Activated CD8-positive, alpha-beta T cell treated with anti-CD3 and anti-CD28 coated beads, Interleukin-2, amount 10 ng/mL, durations not matched to agents 7 days and 5 days (primary cell): ENCODE measurements around the gene MAD1L1. TPM values are rescaled to one million over a fixed set of nuclear protein-coding genes. Genes with fewer than 3 reads are reported as not detected.
A peak's percentile ranks its signal among the peaks of the same experiment; 100 is the strongest.

Source experiments
- ATAC-seq: fragments of 150-1000 bp; cut with Tn5 transposase; one replicate; pipeline ENCODE4 v1.10.0; 2021; ENCODE audit warnings: moderate library complexity
- CTCF ChIA-PET: fragments of 350-600 bp; sonication (Branson Sonifier 250); formaldehyde crosslinking; loops from one replicate; lab custom pipeline; 2021; ENCODE audit warnings: antibody characterized with exemption; lab: Charles Lee
- POLR2A ChIA-PET: fragments of 350-600 bp; sonication (Branson Sonifier 250); formaldehyde crosslinking; loops from one replicate; lab custom pipeline; 2021; ENCODE audit warnings: antibody characterized with exemption; lab: Charles Lee
- DNase-seq: peaks from one replicate; pipeline ENCODE4 v3.0.0-alpha.2; 2020
- H3K27ac Mint-ChIP-seq: one replicate; pipeline ENCODE4 v1.8.0; 2021; ENCODE audit warnings: mild to moderate bottlenecking, mixed read lengths
- H3K27me3 Mint-ChIP-seq: one replicate; pipeline ENCODE4 v1.8.0; 2021; ENCODE audit warnings: low read depth, mixed read lengths
- H3K36me3 Mint-ChIP-seq: one replicate; pipeline ENCODE4 v1.8.0; 2021; ENCODE audit warnings: low read depth, mixed read lengths
- H3K4me1 Mint-ChIP-seq: one replicate; pipeline ENCODE4 v1.8.0; 2021; ENCODE audit warnings: low read depth, mixed read lengths
- H3K4me3 Mint-ChIP-seq: one replicate; pipeline ENCODE4 v1.8.0; 2021; ENCODE audit warnings: mild to moderate bottlenecking, mixed read lengths
- H3K9me3 Mint-ChIP-seq: one replicate; pipeline ENCODE4 v1.8.0; 2022; ENCODE audit warnings: mixed read lengths; ENCODE audit not compliant: insufficient read depth
- total RNA-seq, 2 experiments: library from RNA; stranded (reverse); gene quantifications; one replicate each; pipeline ENCODE4 v1.2.3, GENCODE V29; 2021

Gene MAD1L1
- total RNA-seq, 2 experiments from 2014 or later: 79.8 to 82.7 TPM

GRCh38 chr7:2032030-2032875 is 200.5 kb downstream of the MAD1L1 start:
- no peak for ATAC-seq
- H3K27me3 Mint-ChIP-seq: no peaks in the 10 kb centered on the region
- ChIA-PET CTCF (no interaction called here), POLR2A (no interaction called here)
- peaks cover 17% of the 10 kb centered on the region for H3K9me3 Mint-ChIP-seq
- H3K4me1 Mint-ChIP-seq: peaks cover 23% of the 10 kb centered on the region
- no peak overlapping the region for H3K27ac Mint-ChIP-seq
- DNase-seq: no peak
- H3K4me3 Mint-ChIP-seq: no peak overlapping the region
- peaks cover 18% of the 10 kb centered on the region for H3K36me3 Mint-ChIP-seq

- no peak overlapping the region for H3K27ac Mint-ChIP-seq
- peaks cover 16% of the 10 kb centered on the region for H3K4me1 Mint-ChIP-seq
- no peak for DNase-seq
- ATAC-seq: peak; percentile 23
- H3K27me3 Mint-ChIP-seq: no peaks in the 10 kb centered on the region
- H3K4me3 Mint-ChIP-seq: no peak overlapping the region
- ChIA-PET CTCF (interaction anchor here (1.3 to 1.4 kb wide), 2 partner anchors 9 to 10 kb away, joined by 3 to 4 read pairs; no protein-coding TSS in a partner anchor), POLR2A (no interaction called here)
- peaks cover 20% of the 10 kb centered on the region for H3K36me3 Mint-ChIP-seq
- peaks cover 24% of the 10 kb centered on the region for H3K9me3 Mint-ChIP-seq
Measured at GRCh38 chr7:2031451-2031845, 201.3 kb downstream of the MAD1L1 start.

DNA sequence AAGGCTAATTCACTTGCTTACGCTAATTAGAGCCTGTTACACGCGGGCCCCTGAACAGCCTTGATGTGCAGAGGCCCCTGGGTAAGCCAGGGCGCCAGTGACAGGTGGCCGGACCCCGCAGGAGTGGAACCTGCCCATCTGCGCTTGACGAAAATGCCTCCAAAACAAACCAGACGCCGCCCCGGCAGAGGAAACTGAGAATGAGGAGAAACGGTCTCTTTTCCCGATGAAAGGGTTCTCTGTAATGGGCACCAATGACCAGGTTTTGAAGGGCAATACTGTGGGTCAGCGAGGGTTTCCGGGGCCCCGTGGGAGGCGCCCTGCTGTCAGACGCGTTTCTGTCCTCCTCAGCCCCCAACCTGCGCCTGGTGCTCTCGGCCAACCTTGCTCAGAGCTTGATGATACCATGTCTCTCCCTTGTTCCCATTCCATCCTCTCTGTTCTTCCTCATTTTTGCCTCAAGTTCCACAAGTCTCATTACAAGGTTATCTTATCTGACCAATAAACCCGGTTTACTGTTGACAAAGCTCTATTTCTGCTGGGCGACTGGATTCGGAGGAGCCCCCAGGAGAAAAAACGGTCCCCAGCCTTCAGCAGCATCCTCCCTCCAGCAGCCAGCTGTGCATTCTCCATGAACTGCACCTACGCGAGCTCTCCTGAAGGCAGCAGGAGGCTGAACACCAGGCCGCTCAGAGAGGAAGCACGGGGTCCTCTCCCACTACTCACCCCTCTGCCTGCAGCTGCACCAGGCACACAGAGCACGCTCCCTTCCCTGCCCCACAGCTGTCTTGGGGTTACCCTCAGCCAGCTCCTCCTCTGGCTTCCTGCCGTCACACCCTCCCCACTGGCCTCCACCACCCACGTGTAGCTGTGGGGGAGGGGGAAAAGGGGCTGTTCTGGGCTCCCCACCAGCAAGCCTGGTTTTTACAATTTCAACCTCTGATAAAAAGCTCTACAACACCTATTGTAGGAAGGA is 202.0 kb downstream of the MAD1L1 start:
- H3K27ac Mint-ChIP-seq: peak overlapping the region; percentile 27
- H3K4me3 Mint-ChIP-seq: no peak overlapping the region
- ATAC-seq (peak; percentile 49), DNase-seq (peak; percentile 38)
- H3K36me3 Mint-ChIP-seq: peaks cover 25% of the 10 kb centered on the region
- H3K9me3 Mint-ChIP-seq: peaks cover 29% of the 10 kb centered on the region
- H3K27me3 Mint-ChIP-seq: no peaks in the 10 kb centered on the region
- ChIA-PET CTCF (interaction anchor here (1.3 to 1.4 kb wide), 2 partner anchors 9 to 10 kb away, joined by 3 to 4 read pairs; no protein-coding TSS in a partner anchor), POLR2A (interaction anchor here (0.5 kb wide), 1 partner anchor 279 kb away, joined by 3 read pairs; no protein-coding TSS in a partner anchor)
- peaks cover 16% of the 10 kb centered on the region for H3K4me1 Mint-ChIP-seq

DNA sequence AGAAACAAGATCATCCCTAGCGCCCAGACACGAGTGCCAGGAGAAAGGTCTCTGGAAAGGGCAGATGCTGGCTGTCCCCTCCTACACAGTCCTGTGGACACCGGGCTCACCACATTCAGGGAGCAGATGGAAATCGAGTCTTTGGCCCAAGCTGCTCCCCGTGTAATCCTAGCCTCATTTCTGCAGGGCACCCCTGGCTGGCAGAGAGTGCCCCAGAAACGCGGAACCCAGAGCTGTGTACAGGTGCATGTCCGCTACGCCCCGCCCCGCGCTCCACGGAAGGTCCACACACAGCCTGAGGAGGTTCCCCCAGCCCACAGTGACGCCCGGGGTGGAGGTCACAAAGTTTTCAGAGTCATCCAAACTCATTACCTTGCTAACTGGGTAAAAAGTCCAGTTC is 202.8 kb downstream of the MAD1L1 start:
- H3K4me3 Mint-ChIP-seq: no peak overlapping the region
- CTCF ChIA-PET: interaction anchor here (1.4 kb wide), 1 partner anchor 9 kb away, joined by 3 read pairs; no protein-coding TSS in a partner anchor
- H3K27me3 Mint-ChIP-seq: no peaks in the 10 kb centered on the region
- no peak for DNase-seq
- H3K9me3 Mint-ChIP-seq: peaks cover 35% of the 10 kb centered on the region
- peaks cover 30% of the 10 kb centered on the region for H3K36me3 Mint-ChIP-seq
- POLR2A ChIA-PET: no interaction called here
- H3K4me1 Mint-ChIP-seq: peaks cover 16% of the 10 kb centered on the region
- no peak for ATAC-seq
- no peak overlapping the region for H3K27ac Mint-ChIP-seq

- ChIA-PET CTCF (no interaction called here), POLR2A (interaction anchor here (0.6 kb wide), 1 partner anchor 275 kb away, joined by 3 read pairs; no protein-coding TSS in a partner anchor)
- H3K36me3 Mint-ChIP-seq: peaks cover 35% of the 10 kb centered on the region
- H3K27ac Mint-ChIP-seq: no peak overlapping the region
- ATAC-seq (no peak), DNase-seq (no peak)
- H3K9me3 Mint-ChIP-seq: peaks cover 41% of the 10 kb centered on the region
- H3K4me1 Mint-ChIP-seq: peaks cover 17% of the 10 kb centered on the region
- no peaks in the 10 kb centered on the region for H3K27me3 Mint-ChIP-seq
- H3K4me3 Mint-ChIP-seq: no peak overlapping the region
Measured at GRCh38 chr7:2029211-2029905, 203.4 kb downstream of the MAD1L1 start.

- Mint-ChIP-seq H3K36me3 (peaks cover 38% of the 10 kb centered on the region), H3K27me3 (no peaks in the 10 kb centered on the region), H3K4me1 (peaks cover 17% of the 10 kb centered on the region), H3K27ac (no peak overlapping the region), H3K4me3 (no peak overlapping the region), H3K9me3 (peaks cover 47% of the 10 kb centered on the region)
- ChIA-PET CTCF (no interaction called here), POLR2A (interaction anchor here (0.6 kb wide), 1 partner anchor 276 kb away, joined by 3 read pairs; no protein-coding TSS in a partner anchor)
- ATAC-seq (no peak), DNase-seq (no peak)
Measured at GRCh38 chr7:2028733-2029132, 204.0 kb downstream of the MAD1L1 start.

DNA sequence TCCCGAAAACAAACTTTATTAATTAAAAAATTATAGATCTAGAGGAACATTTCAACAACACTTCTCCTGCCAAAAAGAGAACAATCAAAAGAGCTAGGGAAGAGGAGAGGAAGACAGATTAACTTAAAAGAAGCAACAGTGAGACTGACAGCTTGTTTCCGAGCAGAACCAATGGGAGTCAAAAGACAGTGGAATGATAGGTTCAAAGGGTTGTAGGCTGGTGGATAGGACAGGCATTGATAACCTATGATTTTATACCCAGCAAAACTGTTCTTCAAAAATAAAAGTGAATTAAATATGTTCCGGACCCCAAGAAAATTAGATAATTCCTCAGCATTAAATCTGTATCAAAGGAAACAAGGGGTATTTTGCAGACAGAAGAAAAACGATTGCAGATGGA is 207.6 kb downstream of the MAD1L1 start:
- no peak for ATAC-seq
- Mint-ChIP-seq H3K9me3 (peaks cover 47% of the 10 kb centered on the region), H3K4me3 (no peak overlapping the region), H3K27ac (no peak overlapping the region), H3K36me3 (peaks cover 32% of the 10 kb centered on the region), H3K4me1 (peaks cover 12% of the 10 kb centered on the region), H3K27me3 (peaks cover 2% of the 10 kb centered on the region)
- no peak for DNase-seq
- CTCF ChIA-PET: no interaction called here
- POLR2A ChIA-PET: no interaction called here

DNA sequence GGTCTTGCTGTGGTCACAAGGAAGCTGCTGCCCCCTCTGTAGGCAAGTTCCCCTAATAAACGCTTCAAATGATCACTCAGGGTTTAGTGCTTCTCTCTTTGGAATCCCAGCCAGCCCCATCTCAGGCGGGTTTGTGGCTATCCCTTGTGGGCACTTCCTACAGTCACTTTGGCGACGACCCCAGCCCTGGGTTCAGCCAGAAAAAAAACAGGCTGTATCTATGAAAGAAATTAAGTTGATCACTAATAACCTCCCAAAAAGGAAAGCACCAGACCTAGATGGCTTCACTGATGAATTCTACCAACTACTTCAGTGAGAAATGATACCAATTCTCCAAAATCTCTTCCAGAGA is 208.2 kb downstream of the MAD1L1 start:
- ATAC-seq (no peak), DNase-seq (no peak)
- Mint-ChIP-seq H3K36me3 (peaks cover 29% of the 10 kb centered on the region), H3K27ac (no peak overlapping the region), H3K4me3 (no peak overlapping the region), H3K4me1 (peaks cover 18% of the 10 kb centered on the region), H3K27me3 (peaks cover 2% of the 10 kb centered on the region), H3K9me3 (peaks cover 43% of the 10 kb centered on the region)
- ChIA-PET POLR2A (no interaction called here), CTCF (no interaction called here)

- H3K27ac Mint-ChIP-seq: no peak overlapping the region
- H3K27me3 Mint-ChIP-seq: peaks cover 2% of the 10 kb centered on the region
- CTCF ChIA-PET: no interaction called here
- no peak for ATAC-seq
- peaks cover 38% of the 10 kb centered on the region for H3K9me3 Mint-ChIP-seq
- POLR2A ChIA-PET: interaction anchor here (0.5 kb wide), 1 partner anchor 1831 kb away, joined by 3 read pairs; no protein-coding TSS in a partner anchor
- H3K4me1 Mint-ChIP-seq: peaks cover 18% of the 10 kb centered on the region
- no peak overlapping the region for H3K4me3 Mint-ChIP-seq
- no peak for DNase-seq
- H3K36me3 Mint-ChIP-seq: peaks cover 24% of the 10 kb centered on the region
Measured at GRCh38 chr7:2023877-2024566, 208.7 kb downstream of the MAD1L1 start.

DNA sequence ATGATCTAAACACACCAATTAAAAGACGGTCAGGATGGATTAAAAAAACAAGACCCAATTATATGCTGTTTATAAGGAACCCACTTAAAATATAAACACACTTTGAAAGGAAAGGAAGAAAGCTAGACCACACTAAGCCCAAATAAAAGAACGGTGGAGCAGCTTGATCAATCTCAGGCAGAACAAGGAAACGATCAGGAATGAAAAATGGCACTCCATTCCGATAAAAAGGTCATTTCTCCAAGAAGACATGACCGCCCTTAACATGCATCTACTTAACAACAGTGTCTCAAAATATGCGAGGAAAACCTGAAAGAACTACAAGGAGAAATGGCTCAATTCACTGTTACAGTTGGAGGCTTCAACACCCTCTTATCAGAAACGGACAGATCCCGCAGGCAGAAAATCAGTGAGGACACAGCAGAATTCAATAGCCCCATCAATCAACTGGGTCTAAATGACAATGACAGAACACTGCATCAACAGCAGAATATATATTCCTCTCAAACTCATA is 210.0 kb downstream of the MAD1L1 start:
- H3K9me3 Mint-ChIP-seq: peaks cover 30% of the 10 kb centered on the region
- CTCF ChIA-PET: no interaction called here
- no peak for ATAC-seq
- H3K27ac Mint-ChIP-seq: no peak overlapping the region
- POLR2A ChIA-PET: no interaction called here
- H3K36me3 Mint-ChIP-seq: peaks cover 20% of the 10 kb centered on the region
- DNase-seq: no peak
- H3K27me3 Mint-ChIP-seq: peaks cover 2% of the 10 kb centered on the region
- H3K4me3 Mint-ChIP-seq: no peak overlapping the region
- H3K4me1 Mint-ChIP-seq: peaks cover 20% of the 10 kb centered on the region
